GM23248 (cell line): ENCODE results near the gene MSX2.

Experiments
- EZH2 ChIP-seq: fragments of 200-600 bp; sonication (generic); IDR thresholded peaks from 2 replicates; pipeline ENCODE4 v1.6.1; 2018; ENCODE audit warnings: antibody characterized with exemption, mild to moderate bottlenecking; ENCODE audit not compliant: insufficient read depth, poor library complexity, severe bottlenecking
- EZH2phosphoT487 ChIP-seq: fragments of 200-600 bp; sonication (generic); IDR thresholded peaks from 2 replicates; pipeline ENCODE4 v1.6.1; 2018; ENCODE audit warnings: antibody characterized with exemption, moderate library complexity, mild to moderate bottlenecking, low read depth; ENCODE audit not compliant: insufficient read depth

- no peak for TF ChIP-seq EZH2
- TF ChIP-seq EZH2phosphoT487: no peak
Observed at GRCh38 chr5:174764309-174764708, 39.9 kb downstream of the MSX2 start.
